Spinal cord (tissue), 10 donors: ENCODE measurements around the gene SIRT3. TPM values are rescaled to one million over a fixed set of nuclear protein-coding genes. Genes with fewer than 3 reads are reported as not detected.
"Not testable (repeated sequence)": the region's sequence is repeated elsewhere in the genome, so short reads cannot be mapped to it uniquely, and the experiment has no call there.

Experiments used
- DNase-seq, 6 donors: peaks; one replicate each; pipeline versions ENCODE4 v3.0.0 to v3.0.0-alpha.2; 2013 to 2015; ENCODE audit warnings: low spot score in 6 of 6, low read depth in 4 of 6
- H3K27ac ChIP-seq: one replicate; pipeline ENCODE4 v1.5.1; 2013; ENCODE audit warnings: low read depth, low read length, control low read depth
- H3K27me3 ChIP-seq: one replicate; pipeline ENCODE4 v1.6.1; 2013; ENCODE audit warnings: low read length; ENCODE audit not compliant: control insufficient read depth, insufficient read depth
- H3K36me3 ChIP-seq: one replicate; pipeline ENCODE4 v1.6.1; 2013; ENCODE audit warnings: low read length; ENCODE audit not compliant: control insufficient read depth, insufficient read depth
- H3K4me1 ChIP-seq: one replicate; pipeline ENCODE4 v1.6.1; 2013; ENCODE audit warnings: low read length; ENCODE audit not compliant: control insufficient read depth, insufficient read depth
- H3K4me3 ChIP-seq: one replicate; pipeline ENCODE4 v1.5.1; 2013; ENCODE audit warnings: low read depth, low read length, control low read depth
- H3K9me3 ChIP-seq: one replicate; pipeline ENCODE4 v1.6.1; 2013; ENCODE audit warnings: low read length; ENCODE audit not compliant: control insufficient read depth, insufficient read depth
- WGBS: methylation state at CpG from one replicate; pipeline ENCODE4 v1.1.5; 2013; ENCODE audit warnings: missing lambda C conversion rate; ENCODE audit not compliant: insufficient coverage; 5-methylcytosine and 5-hydroxymethylcytosine counted together
- polyA plus RNA-seq, 2 donors: library from polyadenylated mRNA; unstranded; fragments of 120-200 nt; gene quantifications; one replicate each; pipeline ENCODE4 v1.2.1, GENCODE V29; 2013; ENCODE audit not compliant: insufficient read length in 2 of 2
- total RNA-seq, 2 donors: library from RNA; depleted of rRNA in 1 of 2; stranded (reverse); fragments of 120-200 nt in 1 of 2; fragments of >200 nt in 1 of 2; gene quantifications; one replicate each; pipeline versions ENCODE4 v1.2.3 to v1.2.4, GENCODE V29; 2013 to 2014
- donor health status: healthy.

The SIRT3 gene
- total and polyA plus RNA-seq, 4 donors = 15.3 to 58.0 (median 34.5) TPM

- Histone ChIP-seq H3K36me3 (peaks cover 28% of the 10 kb centered on the region), H3K9me3 (no peaks in the 10 kb centered on the region), H3K4me1 (peaks cover 7% of the 10 kb centered on the region), H3K27me3 (no peaks in the 10 kb centered on the region), H3K4me3 (no peak overlapping the region), H3K27ac (no peak overlapping the region)
- WGBS = 93% methylated on average over 10 of the region's 10 CpGs
- no peak for DNase-seq
Observed at GRCh38 chr11:230431-230830, 5.7 kb downstream of the SIRT3 start.

- no peaks in the 10 kb centered on the region for H3K27me3 ChIP-seq
- no peak for DNase-seq
- no peak overlapping the region for H3K4me3 ChIP-seq
- H3K9me3 ChIP-seq = no peaks in the 10 kb centered on the region
- 92% methylated on average over 3 of the region's 6 CpGs for WGBS
- H3K4me1 ChIP-seq = no peaks in the 10 kb centered on the region
- H3K36me3 ChIP-seq = peaks cover 34% of the 10 kb centered on the region
- H3K27ac ChIP-seq = no peak overlapping the region
Observed at GRCh38 chr11:227824-228379, 8.2 kb downstream of the SIRT3 start.

GRCh38 chr11:225734-226453 lies 10.2 kb downstream of the SIRT3 start:
- H3K4me3 ChIP-seq = no peak overlapping the region
- peaks cover 34% of the 10 kb centered on the region for H3K36me3 ChIP-seq
- no peaks in the 10 kb centered on the region for H3K27me3 ChIP-seq
- H3K4me1 ChIP-seq = no peaks in the 10 kb centered on the region
- H3K9me3 ChIP-seq = no peaks in the 10 kb centered on the region
- H3K27ac ChIP-seq = no peak overlapping the region
- no peak for DNase-seq
- 95% methylated on average over 7 of the region's 10 CpGs for WGBS

GRCh38 chr11:224424-224823 lies 11.7 kb downstream of the SIRT3 start:
- H3K36me3 ChIP-seq = peaks cover 26% of the 10 kb centered on the region
- 98% methylated on average over 5 of the region's 7 CpGs for WGBS
- DNase-seq = no peak
- no peaks in the 10 kb centered on the region for H3K4me1 ChIP-seq
- H3K4me3 ChIP-seq = no peak overlapping the region
- no peaks in the 10 kb centered on the region for H3K9me3 ChIP-seq
- no peak overlapping the region for H3K27ac ChIP-seq
- no peaks in the 10 kb centered on the region for H3K27me3 ChIP-seq

GRCh38 chr11:223884-224283 lies 12.3 kb downstream of the SIRT3 start:
- DNase-seq = no peak
- 91% methylated on average over 8 of the region's 9 CpGs for WGBS
- H3K36me3 ChIP-seq = peaks cover 26% of the 10 kb centered on the region
- no peaks in the 10 kb centered on the region for H3K9me3 ChIP-seq
- no peaks in the 10 kb centered on the region for H3K27me3 ChIP-seq
- H3K27ac ChIP-seq = no peak overlapping the region
- no peaks in the 10 kb centered on the region for H3K4me1 ChIP-seq
- no peak overlapping the region for H3K4me3 ChIP-seq

- Histone ChIP-seq H3K4me3 (no peak overlapping the region), H3K4me1 (no peaks in the 10 kb centered on the region), H3K9me3 (no peaks in the 10 kb centered on the region), H3K27ac (no peak overlapping the region), H3K27me3 (no peaks in the 10 kb centered on the region), H3K36me3 (peaks cover 30% of the 10 kb centered on the region)
- 86% methylated on average over 16 of the region's 16 CpGs for WGBS
- no peak for DNase-seq
Observed at GRCh38 chr11:223026-223789, 12.9 kb downstream of the SIRT3 start.

- WGBS = 93% methylated on average over 14 of the region's 14 CpGs
- H3K4me3 ChIP-seq = no peak overlapping the region
- no peaks in the 10 kb centered on the region for H3K27me3 ChIP-seq
- no peaks in the 10 kb centered on the region for H3K4me1 ChIP-seq
- peaks cover 30% of the 10 kb centered on the region for H3K36me3 ChIP-seq
- no peak overlapping the region for H3K27ac ChIP-seq
- H3K9me3 ChIP-seq = no peaks in the 10 kb centered on the region
- no peak for DNase-seq
Observed at GRCh38 chr11:221998-222789, 13.9 kb downstream of the SIRT3 start.

GRCh38 chr11:221539-221938 lies 14.6 kb downstream of the SIRT3 start:
- H3K27me3 ChIP-seq = no peaks in the 10 kb centered on the region
- no peak for DNase-seq
- no peaks in the 10 kb centered on the region for H3K9me3 ChIP-seq
- WGBS = 88% methylated on average over 3 of the region's 7 CpGs
- peaks cover 30% of the 10 kb centered on the region for H3K36me3 ChIP-seq
- H3K27ac ChIP-seq = no peak overlapping the region
- no peak overlapping the region for H3K4me3 ChIP-seq
- H3K4me1 ChIP-seq = no peaks in the 10 kb centered on the region

- not testable (repeated sequence) for H3K4me3 ChIP-seq, H3K27ac ChIP-seq
Observed at GRCh38 chr11:220641-221215, 15.4 kb downstream of the SIRT3 start.

More at GRCh38 chr11:220641-221215, 15.4 kb downstream of the SIRT3 start:
- not testable (repeated sequence) for H3K4me1 ChIP-seq, DNase-seq, H3K9me3 ChIP-seq, H3K27me3 ChIP-seq
- 100% methylated on average over 1 of the region's 3 CpGs for WGBS
- peaks cover 30% of the 10 kb centered on the region for H3K36me3 ChIP-seq
